SH-SY5Y (cell line): ENCODE results near the gene SBF1.

ENCODE experiments used
- GATA2 ChIP-seq: IDR thresholded peaks from 2 replicates; pipeline ENCODE4 v1.6.1; 2011; ENCODE audit warnings: mild to moderate bottlenecking, low read depth, low read length
- GATA3 ChIP-seq: IDR thresholded peaks from 2 replicates; pipeline ENCODE4 v1.6.1; 2011; ENCODE audit warnings: low read depth, mild to moderate bottlenecking, low read length, moderate library complexity

The SBF1 gene

DNA sequence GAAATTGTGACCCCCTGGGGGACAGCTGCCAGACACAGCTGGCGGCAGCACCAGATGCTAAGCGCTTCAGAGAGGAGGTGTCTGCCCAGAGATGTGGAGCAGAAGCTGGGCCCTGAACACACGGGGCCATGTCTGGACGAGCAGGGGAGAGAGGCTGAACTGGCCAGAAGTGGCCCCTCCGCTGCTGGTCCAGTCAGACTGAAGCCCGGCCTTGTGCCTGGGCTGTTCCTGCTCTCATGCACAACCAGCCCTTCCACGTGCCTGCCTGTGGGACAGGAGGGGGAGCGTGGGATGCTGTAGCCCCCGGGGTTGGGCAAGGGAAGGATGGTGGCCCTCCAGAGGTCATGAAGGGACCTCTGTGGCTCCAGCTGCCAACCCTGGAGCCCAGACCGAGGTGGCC is 8.3 kb upstream of the SBF1 start:
- TF ChIP-seq GATA3 (no peak), GATA2 (no peak)

GRCh38 chr22:50482107-50483074 is 7.6 kb upstream of the SBF1 start:
- TF ChIP-seq GATA3 (no peak), GATA2 (no peak)

GRCh38 chr22:50481440-50482106 is 6.7 kb upstream of the SBF1 start, which contains the start of gene ADM2:
Gene ADM2 (plus strand): TSS chr22:50481543. CDS start chr22:50481848, 305 bp downstream.
- TF ChIP-seq GATA2 (no peak), GATA3 (no peak)

DNA sequence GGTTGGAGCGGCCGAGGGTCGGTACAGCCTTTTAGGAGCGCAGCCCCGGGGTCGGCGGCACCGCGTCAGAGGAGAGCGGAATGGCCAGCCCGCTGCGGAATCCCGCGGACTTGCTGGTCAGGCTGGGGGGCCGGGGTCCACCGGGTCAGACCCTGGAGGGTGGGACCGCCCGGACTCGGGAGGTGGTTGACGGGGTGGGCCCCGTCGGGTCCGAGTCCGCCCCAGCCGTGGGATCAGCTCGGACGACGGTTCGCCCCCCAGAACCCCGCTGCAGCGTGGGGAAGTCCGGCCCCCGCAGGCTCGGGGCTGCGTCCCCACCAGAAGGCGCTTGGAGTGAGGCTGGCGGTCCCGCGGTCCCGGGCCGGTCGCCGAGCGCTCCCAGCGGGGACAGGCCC is 6.2 kb upstream of the SBF1 start:
- TF ChIP-seq GATA2 (no peak), GATA3 (no peak)

GRCh38 chr22:50479721-50480120 is 4.9 kb upstream of the SBF1 start:
- TF ChIP-seq GATA3, result no peak
- no peak for TF ChIP-seq GATA2

DNA sequence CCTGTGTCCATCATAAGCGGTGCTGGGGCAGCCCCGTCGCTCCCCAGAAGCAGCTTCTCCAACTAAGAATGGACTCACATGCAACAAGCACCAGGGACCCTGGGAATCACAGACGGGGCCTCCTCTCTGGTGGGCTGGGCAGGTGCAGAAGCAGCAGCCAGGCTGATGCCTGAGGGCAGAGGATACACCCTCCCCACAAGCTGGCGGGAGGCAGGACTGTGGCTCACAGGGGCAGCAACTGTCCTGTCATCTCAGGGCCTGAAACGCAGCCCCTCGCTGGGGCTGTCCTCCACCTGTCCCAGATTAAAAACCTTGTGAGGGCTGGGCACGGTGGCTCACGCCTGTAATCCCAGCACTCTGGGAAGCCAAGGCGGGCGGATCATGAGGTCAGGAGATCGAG is 3.1 kb upstream of the SBF1 start:
- TF ChIP-seq GATA2 (no peak), GATA3 (no peak)

- no peak for TF ChIP-seq GATA2
- no peak for TF ChIP-seq GATA3
These were observed 2.0 kb upstream of the SBF1 start for GRCh38 chr22:50476868-50477267.

DNA sequence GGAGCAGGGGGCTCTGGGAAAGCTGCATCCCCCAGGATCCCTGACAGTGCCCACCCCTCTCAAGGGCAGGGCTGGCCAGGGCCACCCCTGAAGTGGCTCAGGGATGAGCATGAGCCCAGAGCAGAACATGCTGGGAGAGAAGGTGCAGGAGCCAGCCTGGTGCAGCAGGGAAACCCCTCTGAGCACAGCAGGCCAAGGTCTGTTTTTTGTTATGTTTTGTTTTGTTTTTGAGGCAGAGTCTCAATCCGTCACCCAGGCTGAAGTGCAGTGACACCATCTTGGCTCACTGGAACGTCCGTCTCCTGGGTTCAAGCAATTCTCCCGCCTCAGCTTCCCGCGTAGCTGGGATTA is 792 bp upstream of the SBF1 start:
- TF ChIP-seq GATA2 (no peak), GATA3 (no peak)

GRCh38 chr22:50473855-50474671 is 772 bp downstream of the SBF1 start:
- TF ChIP-seq GATA2 (no peak), GATA3 (no peak)

DNA sequence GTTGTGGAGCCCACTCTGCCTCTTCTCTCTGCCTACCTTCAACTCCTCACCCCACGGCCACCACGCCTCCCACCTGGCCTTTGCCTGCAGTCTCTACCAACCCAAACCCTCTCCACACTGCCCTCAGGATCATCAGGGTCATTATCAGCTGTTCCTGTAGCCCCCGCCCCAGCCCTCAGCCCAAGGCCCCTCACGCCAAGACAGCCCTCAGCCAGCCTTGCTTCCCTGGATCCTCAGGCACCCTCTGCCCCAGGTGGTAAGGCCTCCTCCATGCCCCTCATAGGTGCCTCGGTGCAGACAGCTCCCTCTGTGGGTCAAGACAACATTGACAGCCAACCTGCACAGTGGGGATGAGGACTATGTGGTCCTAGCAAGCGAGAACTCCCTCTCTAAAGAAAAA is 1.7 kb downstream of the SBF1 start:
- no peak for TF ChIP-seq GATA3
- no peak for TF ChIP-seq GATA2

DNA sequence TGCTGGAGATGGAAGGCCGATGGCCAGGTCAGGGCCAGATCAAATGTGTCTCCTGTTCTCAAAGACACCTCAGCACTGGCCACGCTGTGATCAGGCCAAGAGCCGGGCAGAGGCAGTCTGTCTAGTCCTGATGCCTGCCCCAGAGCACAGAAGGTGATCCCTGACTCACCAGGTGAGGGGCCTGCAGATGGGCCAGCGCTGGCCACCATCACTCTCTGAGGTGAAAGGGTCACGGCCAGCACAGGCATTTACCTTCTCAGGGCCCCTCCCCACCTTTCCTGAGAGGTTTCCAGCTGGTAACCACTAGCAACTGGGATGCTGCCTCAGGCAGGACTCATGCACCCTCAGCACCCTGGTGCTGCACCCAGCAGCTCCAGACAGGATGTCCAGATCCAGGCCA is 2.9 kb downstream of the SBF1 start:
- no peak for TF ChIP-seq GATA3
- no peak for TF ChIP-seq GATA2

DNA sequence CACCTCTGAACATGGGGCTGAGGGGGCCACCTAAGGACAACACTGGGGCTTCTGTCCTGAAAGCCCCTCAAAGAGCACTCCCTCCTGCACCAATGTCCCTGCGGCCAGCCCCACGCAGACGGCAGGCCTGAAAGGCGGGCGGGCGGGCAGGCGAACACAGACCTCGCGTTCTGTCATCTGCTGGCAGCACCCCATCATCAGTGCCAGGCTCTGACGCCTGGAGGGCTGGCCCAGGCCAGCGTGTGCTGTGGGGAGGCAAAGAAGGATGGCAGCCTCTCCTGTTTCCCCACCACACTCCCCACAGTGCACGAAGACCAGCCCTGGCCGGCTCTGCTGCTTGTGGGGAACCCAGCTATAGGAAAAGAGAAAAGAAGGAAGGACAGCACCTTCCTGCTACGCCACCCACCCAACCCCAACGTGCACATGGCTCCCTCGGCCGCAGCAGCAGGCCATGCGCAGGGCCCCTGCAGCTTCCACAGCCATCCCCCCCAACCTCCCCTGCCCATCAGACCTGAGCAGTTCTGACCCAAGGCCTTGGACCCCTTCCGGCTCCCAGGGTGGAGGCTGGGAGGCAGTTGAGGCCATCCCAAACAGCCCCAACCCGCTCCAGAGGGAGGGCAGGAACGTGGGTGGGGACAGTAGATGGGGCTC is 3.5 kb downstream of the SBF1 start:
- TF ChIP-seq GATA2 (no peak), GATA3 (no peak)

DNA sequence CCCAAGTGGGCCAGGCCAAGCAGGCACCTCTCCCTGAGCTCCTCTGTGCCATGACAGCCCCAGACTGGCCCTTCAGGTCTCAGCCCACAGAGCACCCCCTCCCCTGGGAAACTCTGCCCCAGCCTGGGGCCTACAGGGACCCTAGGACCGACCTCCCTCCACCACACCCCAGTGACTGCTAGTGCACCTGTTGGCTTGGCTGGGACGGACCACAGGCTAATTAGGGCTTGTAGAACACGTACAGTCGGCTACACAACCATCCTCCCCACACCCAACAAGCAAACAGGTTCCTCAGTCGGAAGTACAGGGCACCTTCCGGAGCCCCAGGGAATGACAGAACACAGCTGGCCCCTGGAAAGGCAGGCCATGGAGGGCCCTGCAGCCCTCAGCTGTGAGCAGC is 4.3 kb downstream of the SBF1 start:
- TF ChIP-seq GATA2, result no peak
- TF ChIP-seq GATA3, result no peak
